GM06990 (cell line): ENCODE results near the gene PEBP1.
"Not testable (repeated sequence)": the region's sequence is repeated elsewhere in the genome, so short reads cannot be mapped to it uniquely, and the experiment has no call there.

Experiments used
- DNase-seq: peaks from one replicate; pipeline ENCODE4 v3.0.0-alpha.2; 2011; ENCODE audit not compliant: insufficient read length; ENCODE audit errors: extremely low read depth
- H3K27me3 ChIP-seq: replicated peaks from 2 replicates; pipeline ENCODE4 v1.6.0; 2011; ENCODE audit warnings: low read length; ENCODE audit not compliant: control insufficient read depth, insufficient read depth
- H3K36me3 ChIP-seq: 2 replicates; pipeline ENCODE4 v1.5.1; 2011; ENCODE audit warnings: low read length; ENCODE audit not compliant: control insufficient read depth, insufficient read depth
- H3K4me3 ChIP-seq: replicated peaks from 2 replicates; pipeline ENCODE4 v1.5.1; 2011; ENCODE audit warnings: low read depth, mild to moderate bottlenecking, control low read depth, low read length
- CTCF ChIP-seq: IDR thresholded peaks from 2 replicates; pipeline ENCODE4 v1.5.1; 2011; ENCODE audit warnings: low read length, control low read depth, mild to moderate bottlenecking, inconsistent platforms; ENCODE audit not compliant: insufficient read depth, poor library complexity, severe bottlenecking

PEBP1 gene

DNA sequence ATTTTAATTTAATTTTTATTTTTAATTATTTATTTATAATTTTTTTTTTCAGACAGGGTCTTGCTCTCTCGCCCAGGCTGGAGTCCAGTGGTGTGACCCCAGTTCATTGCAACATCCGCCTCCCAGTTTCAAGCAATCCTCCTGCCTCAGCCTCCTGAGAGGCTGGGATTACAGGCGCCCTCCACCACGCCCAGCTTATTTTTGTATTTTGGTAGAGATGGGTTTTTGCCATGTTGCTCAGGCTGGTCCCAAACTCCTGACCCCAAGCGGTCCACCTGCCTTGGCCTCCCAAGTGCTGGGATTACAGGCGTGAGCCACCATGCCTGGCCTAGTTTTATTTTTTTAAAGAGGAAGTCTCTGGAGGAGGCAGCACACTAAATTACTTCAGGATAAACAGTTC, 13.7 kb upstream of the PEBP1 start:
- no peak for DNase-seq
- Histone ChIP-seq H3K4me3 (no peak overlapping the region), H3K36me3 (no peaks in the 10 kb centered on the region), H3K27me3 (no peaks in the 10 kb centered on the region)
- no peak for TF ChIP-seq CTCF

DNA sequence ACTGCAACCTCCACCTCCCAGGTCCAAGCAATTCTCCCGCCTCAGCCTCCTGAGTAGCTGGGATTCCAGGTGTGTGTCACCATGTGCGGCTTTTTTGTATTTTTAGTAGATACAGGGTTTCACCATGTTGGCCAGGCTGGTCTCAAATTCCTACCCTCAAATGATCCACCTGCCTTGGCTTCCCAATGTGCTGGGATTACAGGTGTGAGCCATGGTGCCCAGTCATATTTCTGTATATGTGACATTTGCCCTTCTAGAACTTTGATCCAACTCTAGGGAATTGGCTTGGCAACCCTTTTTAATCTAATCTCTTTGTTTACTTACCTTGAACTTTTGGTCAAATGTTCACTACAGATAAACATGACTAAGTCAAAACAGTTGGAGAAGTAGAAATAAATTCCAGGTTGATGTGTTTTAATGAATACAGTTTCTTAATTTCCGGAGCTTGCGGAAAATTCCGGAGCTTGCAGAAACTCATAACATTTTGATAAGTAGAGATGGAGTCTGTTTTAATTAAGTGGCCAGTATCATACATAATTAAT, 11.5 kb upstream of the PEBP1 start:
- no peak for TF ChIP-seq CTCF
- Histone ChIP-seq H3K27me3 (no peaks in the 10 kb centered on the region), H3K36me3 (no peaks in the 10 kb centered on the region), H3K4me3 (no peak overlapping the region)
- no peak for DNase-seq

- H3K36me3 ChIP-seq = no peaks in the 10 kb centered on the region
- H3K27me3 ChIP-seq = no peaks in the 10 kb centered on the region
- TF ChIP-seq CTCF = no peak
- H3K4me3 ChIP-seq = no peak overlapping the region
- DNase-seq = no peak
These were observed 10.2 kb upstream of the PEBP1 start for GRCh38 chr12:118125743-118126118.

GRCh38 chr12:118126119-118126757, 9.7 kb upstream of the PEBP1 start:
- Histone ChIP-seq H3K36me3 (no peaks in the 10 kb centered on the region), H3K4me3 (no peak overlapping the region), H3K27me3 (no peaks in the 10 kb centered on the region)
- DNase-seq = no peak
- no peak for TF ChIP-seq CTCF

DNA sequence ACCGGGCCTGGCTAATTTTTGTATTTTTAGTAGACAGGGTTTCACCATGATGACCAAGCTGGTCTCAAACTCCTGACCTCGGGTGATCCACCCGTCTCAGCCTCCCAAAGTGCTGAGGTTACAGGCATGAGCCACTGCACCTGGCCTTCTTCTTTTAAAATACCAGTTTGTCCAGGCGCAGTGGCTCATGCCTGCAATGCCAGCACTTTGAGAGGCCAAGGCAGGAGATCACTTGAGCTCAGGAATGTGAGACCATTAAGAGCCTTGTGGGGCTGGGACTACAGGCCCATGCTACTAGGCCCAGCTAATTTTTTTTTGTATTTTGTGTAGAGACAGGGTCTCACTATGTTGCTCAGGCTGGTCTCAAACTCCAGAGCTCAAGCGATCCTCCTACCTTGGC, 8.1 kb upstream of the PEBP1 start:
- Histone ChIP-seq H3K36me3 (no peaks in the 10 kb centered on the region), H3K27me3 (no peaks in the 10 kb centered on the region), H3K4me3 (no peak overlapping the region)
- DNase-seq = no peak
- TF ChIP-seq CTCF = no peak

DNA sequence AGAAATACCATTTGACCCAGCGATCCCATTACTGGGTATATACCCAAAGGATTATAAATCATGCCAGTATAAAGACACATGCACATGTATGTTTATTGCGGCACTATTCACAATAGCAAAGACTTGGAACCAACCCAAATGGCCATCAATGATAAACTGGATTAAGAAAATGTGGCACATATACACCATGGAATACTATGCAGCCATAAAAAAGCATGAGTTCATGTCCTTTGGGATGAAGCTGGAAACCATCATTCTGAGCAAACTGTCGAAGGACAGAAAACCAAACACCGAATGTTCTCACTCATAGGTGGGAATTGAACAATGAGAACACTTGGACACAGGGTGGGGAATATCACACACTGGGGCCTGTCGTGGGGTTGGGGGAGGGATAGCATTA, 6.5 kb upstream of the PEBP1 start:
- H3K4me3 ChIP-seq, DNase-seq, H3K27me3 ChIP-seq, H3K36me3 ChIP-seq: not testable (repeated sequence)
